ENCODE results near the gene DNAJC3. TPM values are rescaled to one million over a fixed set of nuclear protein-coding genes. Genes with fewer than 3 reads are reported as not detected.

Gene DNAJC3
- total RNA-seq, 1 experiment from 2014 or later: 25.7 TPM

GRCh38 chr13:95652244-95652764, 24.6 kb upstream of the DNAJC3 start:
- H3K9me3 ChIP-seq (ENCODE audit: control insufficient read depth, insufficient read depth, low read depth, low read length): no peaks in the 10 kb centered on the region
- TF ChIP-seq TCF7L2 (IDR thresholded peaks at IDR 0.05; ENCODE audit: low read depth, low read length) (no peak), CTCF (IDR thresholded peaks at IDR 0.05) (no peak), POLR2AphosphoS5 (IDR thresholded peaks at IDR 0.05; ENCODE audit: low read depth, low read length) (no peak), SIN3A (IDR thresholded peaks at IDR 0.05; ENCODE audit: borderline replicate concordance, insufficient read depth, low read depth, low read length) (no peak), REST (IDR thresholded peaks at IDR 0.05; ENCODE audit: insufficient read depth in 1 of 2, low read depth in 2 of 2, low read length in 1 of 2) (no peak)
- intact Hi-C loops (cut with micrococcal nuclease; ENCODE audit: unreplicated experiment): no loop called here
- CTCF ChIA-PET: no interaction called here
- DNase-seq (ENCODE audit: low read depth, low spot score): no peak
- H3K36me3 ChIP-seq (ENCODE audit: control insufficient read depth, insufficient read depth, low read length): no peaks in the 10 kb centered on the region
- no TSS peak for BruUV-seq (replicated peaks)
- H3K4me3 ChIP-seq (ENCODE audit: low read depth in 2 of 2, low read length in 2 of 2): no peak overlapping the region
- in situ Hi-C loops (cut with HindIII; ENCODE audit: low pct_unique_long_range_greater_than_20kb, low sequenced_read_pairs): no loop called here
- no peaks in the 10 kb centered on the region for H3K27me3 ChIP-seq (ENCODE audit: control insufficient read depth, insufficient read depth, low read length)
- POLR2A ChIA-PET: no interaction called here
- no peaks in the 10 kb centered on the region for H3K4me1 ChIP-seq (ENCODE audit: control insufficient read depth, insufficient read depth, low read length)
- no peak for ATAC-seq
- no peak overlapping the region for H3K27ac ChIP-seq (ENCODE audit: low read length)

- no peak for DNase-seq (ENCODE audit: low read depth, low spot score)
- no peaks in the 10 kb centered on the region for H3K36me3 ChIP-seq (ENCODE audit: control insufficient read depth, insufficient read depth, low read length)
- no peak for TF ChIP-seq CTCF (IDR thresholded peaks at IDR 0.05)
- no peak for TF ChIP-seq POLR2AphosphoS5 (IDR thresholded peaks at IDR 0.05; ENCODE audit: low read depth, low read length)
- TF ChIP-seq SIN3A (IDR thresholded peaks at IDR 0.05; ENCODE audit: borderline replicate concordance, insufficient read depth, low read depth, low read length): no peak
- TF ChIP-seq REST (IDR thresholded peaks at IDR 0.05; ENCODE audit: insufficient read depth in 1 of 2, low read depth in 2 of 2, low read length in 1 of 2): no peak
- no peak for TF ChIP-seq TCF7L2 (IDR thresholded peaks at IDR 0.05; ENCODE audit: low read depth, low read length)
- CTCF ChIA-PET: no interaction called here
- in situ Hi-C loops (cut with HindIII; ENCODE audit: low pct_unique_long_range_greater_than_20kb, low sequenced_read_pairs): no loop called here
- no peaks in the 10 kb centered on the region for H3K27me3 ChIP-seq (ENCODE audit: control insufficient read depth, insufficient read depth, low read length)
- intact Hi-C loops (cut with micrococcal nuclease; ENCODE audit: unreplicated experiment): no loop called here
- no peak for ATAC-seq
- POLR2A ChIA-PET: no interaction called here
- no peak overlapping the region for H3K4me3 ChIP-seq (ENCODE audit: low read depth in 2 of 2, low read length in 2 of 2)
- BruUV-seq (replicated peaks): no TSS peak
- H3K4me1 ChIP-seq (ENCODE audit: control insufficient read depth, insufficient read depth, low read length): no peaks in the 10 kb centered on the region
- no peak overlapping the region for H3K27ac ChIP-seq (ENCODE audit: low read length)
- no peaks in the 10 kb centered on the region for H3K9me3 ChIP-seq (ENCODE audit: control insufficient read depth, insufficient read depth, low read depth, low read length)
These were observed 24.1 kb upstream of the DNAJC3 start for GRCh38 chr13:95652821-95653220.

All from Panc1 (cell line).